PC-9 (cell line): ENCODE measurements around the gene HABP2. TPM values are rescaled to one million over a fixed set of nuclear protein-coding genes. Genes with fewer than 3 reads are reported as not detected.

Source experiments
- BruUV-seq: library from RNA; stranded (reverse); fragments of 400-500 nt; replicated peaks from 2 replicates; lab custom pipeline; 2021; lab: Mats Ljungman, UMichigan
- CTCF ChIA-PET: fragments of 300-600 bp; sonication (Branson Sonifier 250); formaldehyde crosslinking; loops from one replicate; lab custom pipeline; 2022; ENCODE audit warnings: antibody characterized with exemption; lab: Charles Lee
- POLR2A ChIA-PET: fragments of 300-600 bp; sonication (Branson Sonifier 250); formaldehyde crosslinking; loops from one replicate; lab custom pipeline; 2022; ENCODE audit warnings: antibody characterized with exemption; ENCODE audit not compliant: unreplicated experiment; lab: Charles Lee
- DNase-seq, 2 experiments: peaks; one replicate each; pipeline versions ENCODE4 v3.0.0 to v3.0.0-alpha.2; 2015 to 2022; ENCODE audit warnings: mixed read lengths in 1 of 2
- H2AFZ ChIP-seq: fragments of 200-600 bp; sonication (generic); 2 replicates; pipeline ENCODE4 v1.8.1; 2017; ENCODE audit warnings: antibody characterized with exemption
- H3F3A ChIP-seq: fragments of 200-600 bp; sonication (generic); 2 replicates; pipeline ENCODE4 v1.8.1; 2017; ENCODE audit warnings: antibody characterized with exemption, mild to moderate bottlenecking, low read depth; ENCODE audit not compliant: insufficient read depth
- H3K27ac ChIP-seq: fragments of 200-600 bp; sonication (generic); 2 replicates; pipeline ENCODE4 v1.6.1; 2016; ENCODE audit warnings: mixed run types
- H3K27me3 ChIP-seq: fragments of 200-600 bp; sonication (generic); 2 replicates; pipeline ENCODE4 v1.6.1; 2016; ENCODE audit warnings: low read depth, mixed run types; ENCODE audit not compliant: insufficient read depth
- H3K36me3 ChIP-seq: fragments of 200-600 bp; sonication (generic); 2 replicates; pipeline ENCODE4 v1.6.1; 2016; ENCODE audit warnings: low read depth, mixed run types
- H3K4me1 ChIP-seq: fragments of 200-600 bp; sonication (generic); replicated peaks from 2 replicates; pipeline ENCODE4 v1.6.1; 2016; ENCODE audit warnings: mixed run types; ENCODE audit not compliant: insufficient read depth
- H3K4me2 ChIP-seq: fragments of 200-600 bp; sonication (generic); 2 replicates; pipeline ENCODE4 v1.6.1; 2017; ENCODE audit warnings: mixed run types
- H3K4me3 ChIP-seq: fragments of 200-600 bp; sonication (generic); 2 replicates; pipeline ENCODE4 v1.6.1; 2016; ENCODE audit warnings: mixed run types
- H3K79me2 ChIP-seq: fragments of 200-600 bp; sonication (generic); 2 replicates; pipeline ENCODE4 v1.6.1; 2017; ENCODE audit warnings: low read depth, mixed run types
- H3K9me2 ChIP-seq: fragments of 200-600 bp; sonication (generic); 2 replicates; pipeline ENCODE4 v1.8.1; 2017; ENCODE audit warnings: mild to moderate bottlenecking; ENCODE audit not compliant: insufficient read depth
- H3K9me3 ChIP-seq: fragments of 200-600 bp; sonication (generic); 2 replicates; pipeline ENCODE4 v1.8.1; 2016; ENCODE audit warnings: low read depth; ENCODE audit not compliant: insufficient read depth
- H4K20me1 ChIP-seq: fragments of 200-600 bp; sonication (generic); 2 replicates; pipeline ENCODE4 v1.8.1; 2017; ENCODE audit not compliant: insufficient read depth
- EZH2 ChIP-seq: fragments of 200-600 bp; sonication (generic); IDR thresholded peaks from 2 replicates; pipeline ENCODE4 v1.8.0; 2017; ENCODE audit warnings: antibody characterized with exemption, low read depth
- intact Hi-C: fragments of 100-400 bp; cut with micrococcal nuclease; formaldehyde crosslinking; loops from one replicate; pipeline ENCODE4 v1.10.0; 2022; ENCODE audit not compliant: unreplicated experiment
- total RNA-seq: library from RNA; stranded (reverse); gene quantifications from 2 replicates; pipeline ENCODE4 v1.2.3, GENCODE V29; 2021
- TF ChIP-seq, protein P1 (sequence below): fragments of 200-600 bp; sonication (generic); conservative IDR thresholded peaks from 2 replicates; pipeline ENCODE4 v1.6.1; 2017; ENCODE audit warnings: mixed run types, antibody characterized with exemption, mild to moderate bottlenecking, moderate library complexity

Gene HABP2
- total RNA-seq, 1 experiment from 2014 or later: not detected

GRCh38 chr10:113592380-113592779 is 39.5 kb downstream of the HABP2 start:
- Histone ChIP-seq H3K4me1 (no peaks in the 10 kb centered on the region), H3K9me2 (no peaks in the 10 kb centered on the region), H3K27me3 (peaks cover 58% of the 10 kb centered on the region), H3K27ac (no peak overlapping the region), H3K36me3 (no peaks in the 10 kb centered on the region), H3K9me3 (no peaks in the 10 kb centered on the region), H3F3A (no peaks in the 10 kb centered on the region), H3K79me2 (no peaks in the 10 kb centered on the region), H2AFZ (no peak overlapping the region), H3K4me3 (no peak overlapping the region), H4K20me1 (no peaks in the 10 kb centered on the region), H3K4me2 (no peak overlapping the region)
- intact Hi-C loops: no loop called here
- POLR2A ChIA-PET: no interaction called here
- BruUV-seq: no TSS peak
- TF ChIP-seq, protein P1, sequence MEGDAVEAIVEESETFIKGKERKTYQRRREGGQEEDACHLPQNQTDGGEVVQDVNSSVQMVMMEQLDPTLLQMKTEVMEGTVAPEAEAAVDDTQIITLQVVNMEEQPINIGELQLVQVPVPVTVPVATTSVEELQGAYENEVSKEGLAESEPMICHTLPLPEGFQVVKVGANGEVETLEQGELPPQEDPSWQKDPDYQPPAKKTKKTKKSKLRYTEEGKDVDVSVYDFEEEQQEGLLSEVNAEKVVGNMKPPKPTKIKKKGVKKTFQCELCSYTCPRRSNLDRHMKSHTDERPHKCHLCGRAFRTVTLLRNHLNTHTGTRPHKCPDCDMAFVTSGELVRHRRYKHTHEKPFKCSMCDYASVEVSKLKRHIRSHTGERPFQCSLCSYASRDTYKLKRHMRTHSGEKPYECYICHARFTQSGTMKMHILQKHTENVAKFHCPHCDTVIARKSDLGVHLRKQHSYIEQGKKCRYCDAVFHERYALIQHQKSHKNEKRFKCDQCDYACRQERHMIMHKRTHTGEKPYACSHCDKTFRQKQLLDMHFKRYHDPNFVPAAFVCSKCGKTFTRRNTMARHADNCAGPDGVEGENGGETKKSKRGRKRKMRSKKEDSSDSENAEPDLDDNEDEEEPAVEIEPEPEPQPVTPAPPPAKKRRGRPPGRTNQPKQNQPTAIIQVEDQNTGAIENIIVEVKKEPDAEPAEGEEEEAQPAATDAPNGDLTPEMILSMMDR: no peak
- no peak for TF ChIP-seq EZH2
- no peak for DNase-seq
- CTCF ChIA-PET: no interaction called here

- Histone ChIP-seq H4K20me1 (no peaks in the 10 kb centered on the region), H3K27me3 (peaks cover 81% of the 10 kb centered on the region), H3K79me2 (no peaks in the 10 kb centered on the region), H3K4me2 (no peak overlapping the region), H3K36me3 (no peaks in the 10 kb centered on the region), H3K27ac (no peak overlapping the region), H3K4me1 (no peaks in the 10 kb centered on the region), H3K9me2 (no peaks in the 10 kb centered on the region), H2AFZ (no peak overlapping the region), H3F3A (no peaks in the 10 kb centered on the region), H3K9me3 (no peaks in the 10 kb centered on the region), H3K4me3 (no peak overlapping the region)
- CTCF ChIA-PET: no interaction called here
- DNase-seq: no peak
- intact Hi-C loops: no loop called here
- TF ChIP-seq EZH2: no peak
- TF ChIP-seq, protein P1: no peak
- BruUV-seq: no TSS peak
- POLR2A ChIA-PET: no interaction called here
Observed at GRCh38 chr10:113594652-113595051, 41.8 kb downstream of the HABP2 start.

DNA sequence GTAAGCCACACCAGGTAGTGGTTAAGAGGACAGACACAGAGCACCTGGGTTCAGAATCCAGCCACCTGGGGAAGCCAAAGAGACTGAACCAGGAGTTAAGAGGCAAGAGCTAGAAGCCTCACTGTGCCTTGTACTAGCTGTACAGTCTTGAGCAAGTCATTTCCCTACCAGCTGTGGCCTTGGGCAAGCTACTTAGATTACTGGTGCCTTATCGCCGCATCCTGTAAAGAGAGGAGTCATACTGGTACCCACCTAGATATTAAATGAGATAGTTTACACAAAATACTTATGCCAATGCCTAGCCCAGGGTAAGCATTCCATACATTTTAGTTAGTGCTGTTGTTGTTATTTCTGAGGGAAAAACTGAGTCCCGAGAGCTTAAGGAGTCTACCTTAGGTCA is 47.7 kb downstream of the HABP2 start:
- no peak for TF ChIP-seq EZH2
- TF ChIP-seq, protein P1: no peak
- H3K27me3 ChIP-seq: peaks cover 67% of the 10 kb centered on the region
- no peaks in the 10 kb centered on the region for H3K9me3 ChIP-seq
- no peaks in the 10 kb centered on the region for H3K9me2 ChIP-seq
- ChIA-PET POLR2A (no interaction called here), CTCF (no interaction called here)
- H3K27ac ChIP-seq: no peak overlapping the region
- H2AFZ ChIP-seq: no peak overlapping the region
- no peaks in the 10 kb centered on the region for H4K20me1 ChIP-seq
- H3K79me2 ChIP-seq: no peaks in the 10 kb centered on the region
- H3K36me3 ChIP-seq: no peaks in the 10 kb centered on the region
- H3K4me2 ChIP-seq: no peak overlapping the region
- no peak overlapping the region for H3K4me3 ChIP-seq
- intact Hi-C loops: no loop called here
- no peak for DNase-seq
- no peaks in the 10 kb centered on the region for H3K4me1 ChIP-seq
- BruUV-seq: no TSS peak
- H3F3A ChIP-seq: no peaks in the 10 kb centered on the region
